Hepatocyte (in vitro differentiated cells): Measurements from ENCODE around the gene ITGA7. TPM values are rescaled to one million over a fixed set of nuclear protein-coding genes. Genes with fewer than 3 reads are reported as not detected.
A peak's percentile ranks its signal among the peaks of the same experiment; 100 is the strongest.
"Not testable (repeated sequence)": the region's sequence is repeated elsewhere in the genome, so short reads cannot be mapped to it uniquely, and the experiment has no call there.

Experiments
- DNase-seq: peaks from one replicate; pipeline ENCODE4 v3.0.0-alpha.2; 2016; ENCODE audit warnings: low spot score
- H2AFZ ChIP-seq: fragments of 200-600 bp; sonication (generic); 2 replicates; pipeline ENCODE4 v1.6.0; 2016; ENCODE audit warnings: antibody characterized with exemption, mild to moderate bottlenecking
- H3K27ac ChIP-seq: fragments of 200-600 bp; sonication (generic); 2 replicates; pipeline ENCODE4 v1.5.1; 2016; ENCODE audit warnings: mild to moderate bottlenecking
- H3K27me3 ChIP-seq: fragments of 200-600 bp; sonication (generic); 2 replicates; pipeline ENCODE4 v1.6.1; 2016
- H3K36me3 ChIP-seq: fragments of 200-600 bp; sonication (generic); replicated peaks from 2 replicates; pipeline ENCODE4 v1.5.1; 2016; ENCODE audit warnings: low read depth; ENCODE audit not compliant: insufficient read depth
- H3K4me1 ChIP-seq: fragments of 200-600 bp; sonication (generic); 2 replicates; pipeline ENCODE4 v1.5.1; 2016; ENCODE audit warnings: mild to moderate bottlenecking, moderate library complexity; ENCODE audit not compliant: insufficient read depth
- H3K4me2 ChIP-seq: fragments of 200-600 bp; sonication (generic); 2 replicates; pipeline ENCODE4 v1.6.0; 2016
- H3K4me3 ChIP-seq: fragments of 200-600 bp; sonication (generic); 2 replicates; pipeline ENCODE4 v1.5.1; 2016; ENCODE audit warnings: mild to moderate bottlenecking
- H3K79me2 ChIP-seq: fragments of 200-600 bp; sonication (generic); 2 replicates; pipeline ENCODE4 v1.6.0; 2017; ENCODE audit warnings: mild to moderate bottlenecking
- H3K9me2 ChIP-seq: fragments of 200-600 bp; sonication (generic); replicated peaks from 2 replicates; pipeline ENCODE4 v1.6.0; 2017; ENCODE audit warnings: mild to moderate bottlenecking; ENCODE audit not compliant: insufficient read depth
- H3K9me3 ChIP-seq: fragments of 200-600 bp; sonication (generic); 2 replicates; pipeline ENCODE4 v1.5.1; 2016; ENCODE audit warnings: low read depth, mild to moderate bottlenecking
- H4K20me1 ChIP-seq: fragments of 200-600 bp; sonication (generic); 2 replicates; pipeline ENCODE4 v1.6.0; 2016; ENCODE audit warnings: mild to moderate bottlenecking; ENCODE audit not compliant: insufficient read depth, poor library complexity, severe bottlenecking
- EZH2 ChIP-seq: fragments of 200-600 bp; sonication (generic); IDR thresholded peaks from 2 replicates; pipeline ENCODE4 v1.6.1; 2016; ENCODE audit warnings: antibody characterized with exemption, mild to moderate bottlenecking, borderline replicate concordance
- EZH2phosphoT487 ChIP-seq: fragments of 200-600 bp; sonication (generic); IDR thresholded peaks from one replicate; pipeline ENCODE4 v1.6.1; 2018; ENCODE audit warnings: antibody characterized with exemption, mild to moderate bottlenecking, low read depth, moderate library complexity; ENCODE audit not compliant: unreplicated experiment, severe bottlenecking
- WGBS: methylation state at CpG from one replicate; pipeline ENCODE4 v1.1.6; 2016; ENCODE audit warnings: low lambda C conversion rate; ENCODE audit errors: missing lambda C conversion rate; 5-methylcytosine and 5-hydroxymethylcytosine counted together
- polyA plus RNA-seq: library from polyadenylated mRNA; unstranded; fragments of >200 nt; fragmentation: Nextera tagmentation; extraction: Ambion mirVana; gene quantifications from 2 replicates; pipeline ENCODE4 v1.2.1, GENCODE V29; 2016
- total RNA-seq: library from RNA; depleted of rRNA; stranded (reverse); fragments of >200 nt; gene quantifications from 2 replicates; pipeline ENCODE4 v1.2.3, GENCODE V29; 2014
- TF ChIP-seq, protein P1 (sequence below): fragments of 200-600 bp; sonication (generic); IDR thresholded peaks from 2 replicates; pipeline ENCODE4 v1.5.1; 2016; ENCODE audit warnings: antibody characterized with exemption, mild to moderate bottlenecking; ENCODE audit not compliant: poor library complexity

ITGA7 gene
- total and polyA plus RNA-seq, 2 experiments from 2014 or later: 15.2 to 22.8 TPM

DNA sequence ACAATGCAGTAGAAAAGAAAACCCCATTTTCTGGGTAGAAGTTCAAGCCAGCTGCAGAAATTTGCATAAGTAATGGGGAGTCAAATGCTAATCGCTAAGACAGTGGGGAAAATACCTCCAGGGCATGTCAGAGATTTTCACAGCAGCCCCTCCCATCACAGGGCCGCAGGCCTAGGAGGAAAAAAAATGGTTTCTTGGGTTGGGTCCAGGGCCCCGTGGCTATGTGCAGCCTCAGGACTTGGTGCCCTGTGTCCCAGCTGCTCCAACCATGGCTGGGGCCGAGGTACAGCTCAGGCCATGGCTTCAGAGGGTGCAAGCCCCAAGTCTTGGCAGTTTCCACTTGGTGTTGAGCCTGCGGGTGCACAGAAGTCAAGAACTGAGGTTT lies 56.4 kb downstream of the ITGA7 start:
- DNase-seq: peak; percentile 38
- Histone ChIP-seq H3K36me3 (no peaks in the 10 kb centered on the region), H3K4me2 (peak overlapping the region; percentile 37), H4K20me1 (no peaks in the 10 kb centered on the region), H3K9me2 (no peaks in the 10 kb centered on the region), H3K27ac (peak overlapping the region; percentile 88), H3K4me3 (no peak overlapping the region), H2AFZ (no peak overlapping the region), H3K4me1 (peaks cover 13% of the 10 kb centered on the region), H3K9me3 (no peaks in the 10 kb centered on the region), H3K27me3 (no peaks in the 10 kb centered on the region), H3K79me2 (no peaks in the 10 kb centered on the region)
- 60% methylated on average over 5 of the region's 5 CpGs for WGBS
- TF ChIP-seq EZH2 (no peak), EZH2phosphoT487 (no peak)
- TF ChIP-seq, protein P1, sequence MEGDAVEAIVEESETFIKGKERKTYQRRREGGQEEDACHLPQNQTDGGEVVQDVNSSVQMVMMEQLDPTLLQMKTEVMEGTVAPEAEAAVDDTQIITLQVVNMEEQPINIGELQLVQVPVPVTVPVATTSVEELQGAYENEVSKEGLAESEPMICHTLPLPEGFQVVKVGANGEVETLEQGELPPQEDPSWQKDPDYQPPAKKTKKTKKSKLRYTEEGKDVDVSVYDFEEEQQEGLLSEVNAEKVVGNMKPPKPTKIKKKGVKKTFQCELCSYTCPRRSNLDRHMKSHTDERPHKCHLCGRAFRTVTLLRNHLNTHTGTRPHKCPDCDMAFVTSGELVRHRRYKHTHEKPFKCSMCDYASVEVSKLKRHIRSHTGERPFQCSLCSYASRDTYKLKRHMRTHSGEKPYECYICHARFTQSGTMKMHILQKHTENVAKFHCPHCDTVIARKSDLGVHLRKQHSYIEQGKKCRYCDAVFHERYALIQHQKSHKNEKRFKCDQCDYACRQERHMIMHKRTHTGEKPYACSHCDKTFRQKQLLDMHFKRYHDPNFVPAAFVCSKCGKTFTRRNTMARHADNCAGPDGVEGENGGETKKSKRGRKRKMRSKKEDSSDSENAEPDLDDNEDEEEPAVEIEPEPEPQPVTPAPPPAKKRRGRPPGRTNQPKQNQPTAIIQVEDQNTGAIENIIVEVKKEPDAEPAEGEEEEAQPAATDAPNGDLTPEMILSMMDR: no peak

DNA sequence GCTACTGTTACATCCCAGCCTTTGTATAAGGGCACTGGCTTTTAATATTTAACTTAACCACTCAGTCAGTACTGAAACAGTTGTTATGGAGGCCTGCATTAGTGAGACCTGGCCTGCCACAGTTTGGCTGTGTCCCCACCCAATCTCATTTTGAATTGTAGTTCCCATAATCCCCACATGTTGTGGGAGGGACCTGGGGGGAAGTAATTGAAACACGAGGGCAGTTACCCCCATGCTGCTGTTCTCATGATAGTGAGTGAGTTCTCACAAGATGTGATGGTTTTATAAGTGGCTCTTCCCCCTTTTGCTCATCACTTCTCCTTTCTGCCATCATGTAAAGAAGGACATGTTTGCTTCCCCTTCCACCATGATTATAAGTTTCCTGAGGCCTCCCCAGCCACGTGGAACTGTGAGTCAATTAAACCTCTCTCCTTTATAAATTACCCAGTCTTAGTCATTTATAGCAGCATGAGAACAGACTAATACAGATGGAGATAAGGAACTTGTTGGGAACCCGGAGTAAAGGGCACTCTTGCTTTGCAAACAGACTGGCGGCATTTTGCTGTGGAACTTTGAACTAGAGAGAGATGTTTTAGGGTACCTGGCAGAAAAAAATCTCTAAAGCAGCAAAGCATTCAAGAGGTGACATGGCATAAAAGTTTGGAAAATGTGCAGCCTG lies 56.9 kb downstream of the ITGA7 start:
- H3K79me2 ChIP-seq, H4K20me1 ChIP-seq, H3K4me2 ChIP-seq, H3K9me2 ChIP-seq, H3K9me3 ChIP-seq, H3K4me3 ChIP-seq, H2AFZ ChIP-seq, H3K36me3 ChIP-seq, H3K27me3 ChIP-seq: not testable (repeated sequence)
- Histone ChIP-seq H3K27ac (peak overlapping the region; percentile 88), H3K4me1 (peaks cover 13% of the 10 kb centered on the region)
- WGBS: 36% methylated on average over 4 of the region's 4 CpGs
- DNase-seq: peak; percentile 60

DNA sequence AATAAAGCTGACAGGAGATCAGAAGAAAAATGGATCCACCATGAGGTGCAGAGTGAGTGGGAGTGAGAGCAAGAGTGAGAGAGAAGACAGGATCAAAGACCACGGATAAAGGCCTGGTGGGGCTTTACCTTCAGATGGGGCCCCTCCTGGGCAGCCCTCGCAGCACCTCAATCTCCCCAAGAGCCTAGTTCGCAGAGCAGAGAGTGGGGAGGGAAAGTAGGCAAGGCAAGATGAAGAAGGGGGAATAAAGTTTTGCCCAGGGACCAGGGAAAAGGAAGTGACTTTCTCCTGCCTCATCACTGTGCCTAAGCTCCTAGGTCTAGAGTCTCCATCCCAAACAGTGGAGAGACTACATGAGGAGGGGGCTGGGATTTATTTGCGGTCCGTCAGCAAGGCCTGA lies 60.7 kb downstream of the ITGA7 start:
- no peak overlapping the region for H2AFZ ChIP-seq
- no peaks in the 10 kb centered on the region for H3K36me3 ChIP-seq
- TF ChIP-seq EZH2: no peak
- TF ChIP-seq, protein P1: no peak
- TF ChIP-seq EZH2phosphoT487: no peak
- no peaks in the 10 kb centered on the region for H4K20me1 ChIP-seq
- DNase-seq: no peak
- WGBS: 89% methylated on average over 5 of the region's 5 CpGs
- no peaks in the 10 kb centered on the region for H3K9me3 ChIP-seq
- H3K9me2 ChIP-seq: no peaks in the 10 kb centered on the region
- H3K4me1 ChIP-seq: peaks cover 13% of the 10 kb centered on the region
- no peaks in the 10 kb centered on the region for H3K79me2 ChIP-seq
- no peaks in the 10 kb centered on the region for H3K27me3 ChIP-seq
- no peak overlapping the region for H3K27ac ChIP-seq
- no peak overlapping the region for H3K4me3 ChIP-seq
- no peak overlapping the region for H3K4me2 ChIP-seq

DNA sequence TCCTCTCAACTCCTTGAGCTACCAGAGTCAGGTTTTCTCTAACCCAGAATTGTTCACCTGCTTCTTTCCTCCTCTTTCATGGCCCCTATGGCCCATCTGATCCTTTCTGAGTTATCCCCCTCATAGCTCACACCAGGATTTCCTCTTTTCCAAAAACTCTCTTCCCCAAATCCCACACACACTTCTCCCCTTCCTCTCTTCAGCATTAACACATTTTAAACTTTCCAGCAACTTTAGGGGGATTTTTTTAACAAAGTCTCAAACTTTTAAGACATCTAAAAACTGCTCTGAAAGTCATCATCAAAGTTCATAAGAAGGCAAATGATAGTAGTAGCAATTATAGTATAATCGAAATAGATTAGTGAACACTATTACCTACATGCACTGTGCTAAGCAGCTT lies 63.1 kb downstream of the ITGA7 start:
- H3K9me2 ChIP-seq: no peaks in the 10 kb centered on the region
- TF ChIP-seq EZH2 (no peak), EZH2phosphoT487 (no peak)
- TF ChIP-seq, protein P1: no peak
- no peaks in the 10 kb centered on the region for H3K9me3 ChIP-seq
- no peaks in the 10 kb centered on the region for H3K36me3 ChIP-seq
- H3K4me1 ChIP-seq: peaks cover under 1% of the 10 kb centered on the region
- H4K20me1 ChIP-seq: no peaks in the 10 kb centered on the region
- no peak overlapping the region for H2AFZ ChIP-seq
- no peak overlapping the region for H3K4me3 ChIP-seq
- WGBS: 69% methylated on average over 1 of the region's 1 CpG
- H3K27me3 ChIP-seq: no peaks in the 10 kb centered on the region
- DNase-seq: no peak
- H3K4me2 ChIP-seq: no peak overlapping the region
- no peak overlapping the region for H3K27ac ChIP-seq
- no peaks in the 10 kb centered on the region for H3K79me2 ChIP-seq
